Activated naive CD4-positive, alpha-beta T cell treated with anti-CD3 and anti-CD28 coated beads, Interleukin-2, amount 50 U/mL, for 24 hours (primary cell): ENCODE measurements around the gene DPEP2.
A peak's percentile ranks its signal among the peaks of the same experiment; 100 is the strongest.
"Not testable (repeated sequence)": the region's sequence is repeated elsewhere in the genome, so short reads cannot be mapped to it uniquely, and the experiment has no call there.

Experiments
- H3K27ac Mint-ChIP-seq: one replicate; pipeline ENCODE4 v1.8.0; 2021; ENCODE audit warnings: mild to moderate bottlenecking, mixed read lengths
- H3K27me3 Mint-ChIP-seq: one replicate; pipeline ENCODE4 v1.8.0; 2021; ENCODE audit warnings: mixed read lengths
- H3K36me3 Mint-ChIP-seq: one replicate; pipeline ENCODE4 v1.8.0; 2021; ENCODE audit warnings: mixed read lengths
- H3K4me1 Mint-ChIP-seq: one replicate; pipeline ENCODE4 v1.8.0; 2021; ENCODE audit warnings: mixed read lengths
- H3K4me3 Mint-ChIP-seq: one replicate; pipeline ENCODE4 v1.8.0; 2021; ENCODE audit warnings: mild to moderate bottlenecking, mixed read lengths
- H3K9me3 Mint-ChIP-seq: one replicate; pipeline ENCODE4 v1.8.0; 2021; ENCODE audit warnings: mixed read lengths

DPEP2 gene

GRCh38 chr16:67941469-67942199, 57.6 kb downstream of the DPEP2 start:
- Mint-ChIP-seq H3K27ac (no peak overlapping the region), H3K4me1 (peaks cover 38% of the 10 kb centered on the region), H3K36me3 (no peaks in the 10 kb centered on the region), H3K4me3 (no peak overlapping the region), H3K9me3 (no peaks in the 10 kb centered on the region), H3K27me3 (no peaks in the 10 kb centered on the region)

- Mint-ChIP-seq H3K9me3 (no peaks in the 10 kb centered on the region), H3K4me3 (no peak overlapping the region), H3K36me3 (peaks cover 3% of the 10 kb centered on the region), H3K4me1 (peaks cover 40% of the 10 kb centered on the region), H3K27me3 (no peaks in the 10 kb centered on the region), H3K27ac (peak overlapping the region; percentile 84)
These were observed 58.7 kb downstream of the DPEP2 start for GRCh38 chr16:67940446-67941089.

GRCh38 chr16:67939507-67940445, 59.5 kb downstream of the DPEP2 start:
- Mint-ChIP-seq H3K27ac (peak overlapping the region; percentile 84), H3K9me3 (no peaks in the 10 kb centered on the region), H3K4me1 (peaks cover 48% of the 10 kb centered on the region), H3K4me3 (peak overlapping the region; percentile 31), H3K27me3 (no peaks in the 10 kb centered on the region), H3K36me3 (peaks cover 3% of the 10 kb centered on the region)

- not testable (repeated sequence) for H3K27ac Mint-ChIP-seq, H3K36me3 Mint-ChIP-seq, H3K9me3 Mint-ChIP-seq, H3K27me3 Mint-ChIP-seq
- Mint-ChIP-seq H3K4me1 (peaks cover 56% of the 10 kb centered on the region), H3K4me3 (peak overlapping the region; percentile 100)
These were observed 61.6 kb downstream of the DPEP2 start for GRCh38 chr16:67937713-67938112.
